IMR-90 (cell line): ENCODE results near the gene ANKRD52. TPM values are rescaled to one million over a fixed set of nuclear protein-coding genes. Genes with fewer than 3 reads are reported as not detected.

Experiments used
- ATAC-seq: fragments of 200-7000 bp; cut with Tn5 transposase; 2 replicates; pipeline ENCODE4 v1.9.1; 2020; ENCODE audit warnings: low read depth, mild to moderate bottlenecking, moderate library complexity
- BruUV-seq: library from RNA; stranded (reverse); fragments of 400-500 nt; replicated peaks from 2 replicates; lab custom pipeline; 2021; lab: Mats Ljungman, UMichigan
- CTCF ChIA-PET: fragments of 300-600 bp; formaldehyde crosslinking; extraction: SDS; loops from one replicate; lab custom pipeline; 2021; ENCODE audit warnings: antibody characterized with exemption; lab: Yijun Ruan, JAX
- POLR2A ChIA-PET: fragments of 300-600 bp; sonication (Branson Sonifier 250); formaldehyde crosslinking; loops from one replicate; lab custom pipeline; 2022; ENCODE audit warnings: antibody characterized with exemption; ENCODE audit not compliant: unreplicated experiment; lab: Charles Lee
- DNase-seq: peaks from one replicate; pipeline ENCODE4 v3.0.0; 2013
- H2AFZ ChIP-seq: replicated peaks from 2 replicates; pipeline ENCODE3; 2013; ENCODE audit warnings: low read length, mild to moderate bottlenecking; ENCODE audit not compliant: poor library complexity
- H2AK5ac ChIP-seq: 2 replicates; pipeline ENCODE4 v1.6.1; 2013; ENCODE audit warnings: low read depth, low read length, inconsistent platforms
- H2AK9ac ChIP-seq: replicated peaks from 2 replicates; pipeline ENCODE3; 2013; ENCODE audit warnings: mild to moderate bottlenecking, low read depth, low read length, moderate library complexity; ENCODE audit not compliant: poor library complexity
- H2BK120ac ChIP-seq: 2 replicates; pipeline ENCODE4 v1.6.1; 2013; ENCODE audit warnings: low read depth, low read length, inconsistent platforms
- H2BK15ac ChIP-seq: 3 replicates; pipeline ENCODE4 v1.6.1; 2013; ENCODE audit warnings: low read depth, low read length, inconsistent platforms
- H2BK20ac ChIP-seq: 2 replicates; pipeline ENCODE4 v1.6.1; 2013; ENCODE audit warnings: low read depth, mild to moderate bottlenecking, inconsistent platforms, low read length, moderate library complexity
- H2BK5ac ChIP-seq: 2 replicates; pipeline ENCODE4 v1.6.1; 2013; ENCODE audit warnings: mild to moderate bottlenecking, low read depth, low read length, inconsistent platforms; ENCODE audit not compliant: poor library complexity, severe bottlenecking
- H3K14ac ChIP-seq: replicated peaks from 2 replicates; pipeline ENCODE4 v1.6.1; 2013; ENCODE audit warnings: low read depth, low read length, inconsistent platforms
- H3K18ac ChIP-seq: 2 replicates; pipeline ENCODE4 v1.6.1; 2013; ENCODE audit warnings: low read depth, low read length, control low read depth
- H3K23ac ChIP-seq: 2 replicates; pipeline ENCODE4 v1.6.1; 2013; ENCODE audit warnings: low read depth, low read length, inconsistent platforms
- H3K27ac ChIP-seq: 2 replicates; pipeline ENCODE4 v1.5.1; 2013; ENCODE audit warnings: mild to moderate bottlenecking, control low read depth, low read length; ENCODE audit not compliant: insufficient read depth
- H3K27me3 ChIP-seq: 2 replicates; pipeline ENCODE4 v1.6.1; 2013; ENCODE audit warnings: low read length; ENCODE audit not compliant: control insufficient read depth, insufficient read depth
- H3K36me3 ChIP-seq: 2 replicates; pipeline ENCODE4 v1.6.1; 2013; ENCODE audit warnings: low read length, mixed read lengths; ENCODE audit not compliant: control insufficient read depth, insufficient read depth
- H3K4ac ChIP-seq: 2 replicates; pipeline ENCODE4 v1.6.1; 2013; ENCODE audit warnings: low read depth, low read length, inconsistent platforms
- H3K4me1 ChIP-seq: 2 replicates; pipeline ENCODE4 v1.6.1; 2013; ENCODE audit warnings: low read length, mixed read lengths; ENCODE audit not compliant: control insufficient read depth, insufficient read depth
- H3K4me2 ChIP-seq: 2 replicates; pipeline ENCODE4 v1.6.1; 2013; ENCODE audit warnings: low read depth, mild to moderate bottlenecking, control low read depth, low read length, moderate library complexity
- H3K4me3 ChIP-seq: 2 replicates; pipeline ENCODE4 v1.5.1; 2013; ENCODE audit warnings: low read depth, mild to moderate bottlenecking, control low read depth, low read length, moderate library complexity; ENCODE audit not compliant: insufficient read depth
- H3K56ac ChIP-seq: 2 replicates; pipeline ENCODE4 v1.6.1; 2013; ENCODE audit warnings: low read length, inconsistent platforms; ENCODE audit not compliant: insufficient read depth; ENCODE audit errors: extremely low read depth
- H3K79me1 ChIP-seq, 2 experiments: 2 replicates each; pipeline ENCODE4 v1.6.1; 2013; ENCODE audit warnings: low read length in 2 of 2, inconsistent platforms in 1 of 2, low read depth in 1 of 2
- H3K9ac ChIP-seq: 2 replicates; pipeline ENCODE4 v1.6.1; 2013; ENCODE audit warnings: low read depth, low read length, control low read depth
- H3K9me1 ChIP-seq: 2 replicates; pipeline ENCODE4 v1.6.1; 2013; ENCODE audit warnings: low read length, inconsistent platforms; ENCODE audit not compliant: insufficient read depth
- H3K9me3 ChIP-seq: 2 replicates; pipeline ENCODE4 v1.6.1; 2013; ENCODE audit warnings: low read length; ENCODE audit not compliant: control insufficient read depth, insufficient read depth
- H4K20me1 ChIP-seq: 2 replicates; pipeline ENCODE4 v1.6.1; 2013; ENCODE audit warnings: low read length, inconsistent platforms; ENCODE audit not compliant: insufficient read depth
- H4K5ac ChIP-seq: 2 replicates; pipeline ENCODE4 v1.6.1; 2013; ENCODE audit warnings: mild to moderate bottlenecking, low read depth, low read length, control low read depth
- H4K8ac ChIP-seq, 2 experiments: 2 replicates each; pipeline ENCODE4 v1.6.1; 2013; ENCODE audit warnings: low read depth in 2 of 2, low read length in 2 of 2, control low read depth in 1 of 2, inconsistent platforms in 1 of 2
- H4K91ac ChIP-seq: 2 replicates; pipeline ENCODE4 v1.6.1; 2013; ENCODE audit warnings: low read depth, low read length, inconsistent platforms; ENCODE audit not compliant: insufficient read depth
- MAFK ChIP-seq: IDR thresholded peaks from 2 replicates; pipeline ENCODE4 v1.6.1; 2012; ENCODE audit warnings: low read depth, low read length, improper control_type of control experiment
- RCOR1 ChIP-seq: IDR thresholded peaks from 2 replicates; pipeline ENCODE4 v1.6.1; 2012; ENCODE audit warnings: mild to moderate bottlenecking, low read length, improper control_type of control experiment; ENCODE audit not compliant: insufficient replicate concordance
- WGBS, 2 experiments: methylation state at CpG; one replicate each; pipeline versions ENCODE4 v1.1.5 to v1.1.7; 2013; ENCODE audit warnings: missing lambda C conversion rate in 2 of 2; ENCODE audit not compliant: insufficient read length in 1 of 2; ENCODE audit errors: extremely low coverage in 2 of 2; 5-methylcytosine and 5-hydroxymethylcytosine counted together
- dilution Hi-C: fragments of 300-500 bp; cut with HindIII; formaldehyde crosslinking; loops from one replicate; pipeline ENCODE4 v1.14.3; 2018; ENCODE audit warnings: low sequenced_read_pairs; ENCODE audit not compliant: unreplicated experiment
- in situ Hi-C: fragments of 300-500 bp; cut with MboI; formaldehyde crosslinking; loops from 3 replicates; pipeline ENCODE4 v1.14.3; 2019; ENCODE audit warnings: low sequenced_read_pairs, inconsistent platforms, mixed read lengths
- intact Hi-C: fragments of 100-400 bp; cut with micrococcal nuclease; formaldehyde crosslinking; loops from 2 replicates; pipeline ENCODE4 v1.10.0; 2022
- polyA plus RNA-seq, 3 experiments: library from polyadenylated mRNA; depleted of rRNA; stranded (reverse); fragments of >200 nt; gene quantifications; 2 replicates each; pipeline ENCODE4 v1.2.3, GENCODE V29; 2012; ENCODE audit warnings: low replicate concordance in 1 of 3
- total RNA-seq: library from RNA; depleted of rRNA; stranded (reverse); fragments of >200 nt; gene quantifications from 2 replicates; pipeline ENCODE4 v1.2.3, GENCODE V29; 2012
- TF ChIP-seq, protein P1 (sequence below): fragments of 150-350 bp; IDR thresholded peaks from 2 replicates; pipeline ENCODE4 v1.6.1; 2016; ENCODE audit warnings: low read depth, mild to moderate bottlenecking, low read length, moderate library complexity, borderline replicate concordance

The ANKRD52 gene
- total and polyA plus RNA-seq, 2 of the 4 experiments (the other 2 are of a cell fraction) = 15.4 to 35.9 TPM

- H2AK5ac ChIP-seq = no peak overlapping the region
- H2BK5ac ChIP-seq = no peak overlapping the region
- intact Hi-C loops (no loop called here), dilution Hi-C loops (no loop called here), in situ Hi-C loops (no loop called here)
- H3K27ac ChIP-seq = no peak overlapping the region
- peaks cover 52% of the 10 kb centered on the region for H4K20me1 ChIP-seq
- no peak overlapping the region for H3K56ac ChIP-seq
- H4K8ac ChIP-seq = no peak overlapping the region
- H3K36me3 ChIP-seq = peaks cover 75% of the 10 kb centered on the region
- H3K9ac ChIP-seq = no peak overlapping the region
- TF ChIP-seq, protein P1, sequence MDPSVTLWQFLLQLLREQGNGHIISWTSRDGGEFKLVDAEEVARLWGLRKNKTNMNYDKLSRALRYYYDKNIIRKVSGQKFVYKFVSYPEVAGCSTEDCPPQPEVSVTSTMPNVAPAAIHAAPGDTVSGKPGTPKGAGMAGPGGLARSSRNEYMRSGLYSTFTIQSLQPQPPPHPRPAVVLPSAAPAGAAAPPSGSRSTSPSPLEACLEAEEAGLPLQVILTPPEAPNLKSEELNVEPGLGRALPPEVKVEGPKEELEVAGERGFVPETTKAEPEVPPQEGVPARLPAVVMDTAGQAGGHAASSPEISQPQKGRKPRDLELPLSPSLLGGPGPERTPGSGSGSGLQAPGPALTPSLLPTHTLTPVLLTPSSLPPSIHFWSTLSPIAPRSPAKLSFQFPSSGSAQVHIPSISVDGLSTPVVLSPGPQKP = no peak
- TF ChIP-seq RCOR1 = no peak
- TF ChIP-seq MAFK = no peak
- no peaks in the 10 kb centered on the region for H3K27me3 ChIP-seq
- H3K4me3 ChIP-seq = no peak overlapping the region
- no peak overlapping the region for H2BK120ac ChIP-seq
- H3K9me1 ChIP-seq = peaks cover 22% of the 10 kb centered on the region
- no peak overlapping the region for H3K14ac ChIP-seq
- no peak for DNase-seq
- no peaks in the 10 kb centered on the region for H3K9me3 ChIP-seq
- H2AFZ ChIP-seq = no peak overlapping the region
- H2BK20ac ChIP-seq = no peak overlapping the region
- H2BK15ac ChIP-seq = no peak overlapping the region
- peaks cover 43 to 72% of the 10 kb centered on the region in 2 experiments for H3K79me1 ChIP-seq
- H4K91ac ChIP-seq = no peak overlapping the region
- peaks cover 12% of the 10 kb centered on the region for H3K4me1 ChIP-seq
- no peak overlapping the region for H3K23ac ChIP-seq
- ChIA-PET CTCF (no interaction called here), POLR2A (no interaction called here)
- H4K5ac ChIP-seq = no peak overlapping the region
- no TSS peak for BruUV-seq
- no peak overlapping the region for H3K4ac ChIP-seq
- no peak overlapping the region for H2AK9ac ChIP-seq
- ATAC-seq = no peak
- H3K18ac ChIP-seq = no peak overlapping the region
- 100% methylated on average over 2 of the region's 3 CpGs; no CpG with 5 or more reads in 1 of the 2 experiments for WGBS, 2 experiments
- H3K4me2 ChIP-seq = no peak overlapping the region
Observed at GRCh38 chr12:56252649-56253048, 5.5 kb downstream of the ANKRD52 start.
